ENCODE data around the gene ZMYM3. TPM values are rescaled to one million over a fixed set of nuclear protein-coding genes. Genes with fewer than 3 reads are reported as not detected.

ZMYM3 gene
- polyA plus RNA-seq, 3 donors, result 4.6 to 6.4 (median 6.3) TPM

DNA sequence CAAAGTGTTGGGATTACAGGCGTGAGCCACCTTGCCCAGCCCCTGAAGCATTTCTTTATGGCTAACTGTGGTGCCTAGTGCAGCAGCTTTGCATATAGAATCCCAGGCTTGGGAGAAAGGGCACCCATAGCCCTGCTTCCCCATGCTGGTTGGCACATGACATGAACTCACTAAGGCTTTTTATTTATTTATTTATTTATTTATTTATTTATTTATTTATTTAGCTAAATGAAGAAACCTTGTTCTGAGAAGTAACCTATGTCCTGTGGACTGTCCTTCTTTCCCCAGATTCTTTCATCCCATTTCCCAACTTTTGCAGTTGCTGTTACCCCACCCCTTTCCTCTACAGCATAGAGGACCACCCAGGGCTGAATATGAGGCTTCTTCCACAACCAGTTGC, 32.8 kb downstream of the ZMYM3 start:
- WGBS, 3 donors, result 94 to 100% (median 100%) methylated on average over 1 of the region's 1 CpG

DNA sequence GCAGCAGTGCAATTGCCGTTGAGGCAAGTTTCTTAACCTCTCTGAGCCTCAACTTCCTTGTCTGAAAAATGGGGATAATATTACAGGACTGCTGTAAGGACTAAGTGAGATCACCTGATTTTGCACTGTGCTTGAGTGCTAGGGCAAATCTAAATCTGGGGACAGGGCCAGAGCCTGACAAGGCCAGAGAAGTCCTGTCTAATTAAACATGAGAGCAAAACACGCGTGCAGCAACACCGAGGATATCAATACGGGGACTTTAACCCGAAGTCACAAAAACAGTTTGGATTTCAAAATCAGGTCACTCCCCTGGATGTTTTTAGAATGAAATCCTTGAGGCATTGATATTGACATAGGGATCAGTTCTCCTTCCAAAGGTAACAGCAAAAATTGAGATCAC, 36.6 kb downstream of the ZMYM3 start:
- H3K27ac ChIP-seq (ENCODE audit: low read depth, low read length), result no peak overlapping the region
- WGBS, 3 donors, result 16 to 90% (median 80%) methylated on average over 6 of the region's 6 CpGs

More for the DNA sequence above, 32.8 kb downstream of the ZMYM3 start:
- H3K27ac ChIP-seq (ENCODE audit: low read depth, low read length), result no peak overlapping the region

DNA sequence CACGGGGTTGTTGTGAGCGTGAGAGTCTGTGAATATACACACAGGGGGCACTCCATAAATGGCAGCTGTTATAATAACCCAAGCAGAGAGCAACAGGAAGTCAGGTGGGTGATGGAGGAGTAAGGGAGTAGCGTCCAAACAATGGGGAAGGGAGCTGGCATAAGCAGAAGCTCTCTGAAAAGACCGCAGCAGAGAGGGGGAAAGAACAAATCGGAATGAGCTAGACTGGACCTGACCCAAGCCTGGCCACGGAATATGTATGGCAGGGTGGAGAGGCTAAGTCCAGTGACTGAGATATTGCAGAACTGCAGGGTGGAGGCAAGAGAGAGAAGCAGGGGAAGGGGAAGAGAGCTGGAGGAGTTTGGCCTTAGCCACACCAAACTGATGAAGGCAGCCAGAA, 37.5 kb downstream of the ZMYM3 start:
- H3K27ac ChIP-seq (ENCODE audit: low read depth, low read length), result no peak overlapping the region
- 16 to 41% (median 36%) methylated on average over 5 to 6 of the region's 6 CpGs for WGBS, 3 donors

DNA sequence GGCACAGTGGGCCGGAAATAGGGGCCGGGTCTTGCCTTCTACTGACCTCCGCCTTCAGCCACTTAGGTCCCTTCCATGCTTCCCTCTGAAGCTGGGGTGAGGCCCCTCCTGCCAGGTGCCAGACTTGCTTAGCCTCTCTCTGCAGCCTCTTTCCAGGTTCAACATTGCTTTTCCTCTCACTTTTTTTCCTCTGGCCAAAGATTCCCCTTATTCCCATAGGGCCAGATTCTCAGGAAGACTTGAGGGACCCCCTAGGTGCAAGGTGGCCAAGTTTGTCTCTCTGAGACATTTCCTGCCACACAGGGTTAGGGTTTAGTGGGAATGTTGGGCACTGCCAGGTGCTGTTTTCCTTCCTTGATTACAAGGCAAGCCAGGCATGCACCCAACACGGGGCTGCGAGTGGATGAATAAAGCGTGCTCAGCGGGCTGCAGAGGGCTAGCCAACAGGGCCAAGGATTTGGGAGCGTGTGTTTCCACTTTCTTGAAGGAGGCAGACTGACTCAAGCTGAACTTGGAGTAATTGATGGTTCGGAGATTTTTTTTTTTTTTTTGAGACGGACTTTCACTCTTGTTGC, 38.5 kb downstream of the ZMYM3 start:
- no peak overlapping the region for H3K27ac ChIP-seq (ENCODE audit: low read depth, low read length)
- WGBS, 3 donors, result 27 to 83% (median 83%) methylated on average over 6 to 10 of the region's 10 CpGs

DNA sequence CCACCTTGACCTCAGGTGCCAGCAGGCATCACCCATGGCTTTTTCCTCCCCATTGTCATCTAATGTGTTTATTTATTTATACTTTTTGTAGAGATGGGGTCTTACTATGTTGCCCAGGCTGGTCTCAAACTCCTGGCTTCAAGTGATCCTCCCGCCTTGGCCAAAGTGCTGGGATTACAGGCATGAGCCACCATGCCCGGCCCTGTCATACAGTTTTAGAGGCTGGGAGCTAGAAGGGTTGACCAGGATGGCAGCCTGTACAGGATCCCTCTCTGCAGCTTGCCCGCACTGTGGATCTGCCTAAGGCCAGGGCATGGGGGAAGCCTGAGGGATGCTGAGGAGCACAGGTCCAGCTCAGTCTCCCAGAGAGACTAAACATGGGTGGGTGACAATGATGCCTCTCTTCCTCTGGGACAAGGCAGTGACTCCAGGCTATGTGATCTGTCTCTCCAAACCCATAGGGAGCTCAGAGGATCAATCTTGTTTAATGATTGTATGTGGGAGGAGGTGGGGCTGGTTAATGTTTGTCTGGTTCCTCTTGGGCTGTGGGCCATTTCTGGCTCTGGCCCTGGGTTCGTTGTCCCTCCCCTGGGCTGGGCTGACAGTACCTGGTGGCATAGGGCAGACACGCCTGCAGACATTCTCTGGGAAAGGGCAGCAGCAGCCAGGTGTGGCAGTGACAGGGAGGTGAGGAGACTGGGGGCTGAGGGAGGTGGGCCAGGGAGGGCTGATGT, 39.2 kb downstream of the ZMYM3 start:
- no peak overlapping the region for H3K27ac ChIP-seq (ENCODE audit: low read depth, low read length)
- WGBS, 3 donors, result 22 to 84% (median 75%) methylated on average over 4 to 5 of the region's 5 CpGs

DNA sequence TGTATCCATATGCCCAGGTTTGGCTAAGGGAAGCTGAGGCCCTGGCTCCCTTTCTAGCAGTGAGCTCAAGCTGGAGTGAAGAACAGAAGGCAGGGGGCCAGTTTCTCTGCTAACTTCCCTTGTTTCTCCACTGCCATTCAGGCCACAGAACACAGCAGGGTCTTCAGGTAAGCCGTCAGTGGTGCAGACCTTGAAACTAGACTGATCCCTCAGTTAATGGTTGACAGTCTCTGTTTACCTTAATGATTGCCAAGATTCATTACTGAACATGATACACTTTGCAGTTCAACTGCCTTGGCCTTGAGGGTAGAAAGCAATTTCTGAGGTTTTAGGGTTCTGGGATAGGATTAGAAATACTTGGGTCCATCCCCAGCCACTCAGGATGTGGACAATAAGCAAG, 39.8 kb downstream of the ZMYM3 start:
- no peak overlapping the region for H3K27ac ChIP-seq (ENCODE audit: low read depth, low read length)
- WGBS, 3 donors, result 33 to 89% (median 85%) methylated on average over 1 of the region's 1 CpG

DNA sequence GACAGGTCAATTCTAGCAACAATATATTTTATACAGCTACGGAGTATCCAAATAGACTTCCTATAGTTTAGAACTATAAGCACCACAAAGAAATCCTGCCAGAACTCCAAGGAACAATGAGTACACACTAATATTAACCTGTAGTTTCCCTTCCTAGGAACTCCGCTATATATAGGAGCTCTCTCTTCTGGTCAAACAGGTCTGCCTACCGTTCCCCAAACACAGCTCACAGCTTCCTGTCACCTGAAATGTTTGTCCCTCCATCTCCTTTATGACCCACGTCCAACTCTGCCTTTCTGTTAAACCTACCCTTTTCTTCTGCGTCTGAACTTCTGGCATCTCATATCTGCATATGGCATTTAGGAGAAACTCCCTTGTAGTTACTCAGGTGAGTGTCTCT, 41.4 kb downstream of the ZMYM3 start:
- no peak overlapping the region for H3K27ac ChIP-seq (ENCODE audit: low read depth, low read length)
- 22 to 69% (median 59%) methylated on average over 5 of the region's 5 CpGs for WGBS, 3 donors

DNA sequence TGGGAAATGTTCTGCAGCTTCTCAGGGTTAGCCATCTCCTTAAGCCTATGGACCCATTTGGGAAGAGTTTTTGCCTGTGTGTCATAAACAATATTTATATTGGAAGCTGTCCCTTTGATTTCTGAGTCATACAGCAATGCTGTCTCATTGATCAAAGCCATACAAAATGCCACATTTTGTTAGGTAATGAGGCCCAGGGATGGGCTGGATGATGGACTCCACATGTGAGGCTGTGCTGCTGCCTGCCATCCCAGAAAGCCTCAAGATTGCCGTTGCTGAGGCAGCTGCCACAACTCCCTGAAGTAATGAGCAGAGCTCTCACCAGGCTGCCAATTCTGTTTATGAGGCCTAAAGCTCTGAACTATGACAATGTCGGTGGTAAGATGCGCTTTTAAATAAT, 43.1 kb downstream of the ZMYM3 start:
- no peak overlapping the region for H3K27ac ChIP-seq (ENCODE audit: low read depth, low read length)
- WGBS, 3 donors, result 79 to 84% (median 83%) methylated on average over 3 of the region's 3 CpGs

DNA sequence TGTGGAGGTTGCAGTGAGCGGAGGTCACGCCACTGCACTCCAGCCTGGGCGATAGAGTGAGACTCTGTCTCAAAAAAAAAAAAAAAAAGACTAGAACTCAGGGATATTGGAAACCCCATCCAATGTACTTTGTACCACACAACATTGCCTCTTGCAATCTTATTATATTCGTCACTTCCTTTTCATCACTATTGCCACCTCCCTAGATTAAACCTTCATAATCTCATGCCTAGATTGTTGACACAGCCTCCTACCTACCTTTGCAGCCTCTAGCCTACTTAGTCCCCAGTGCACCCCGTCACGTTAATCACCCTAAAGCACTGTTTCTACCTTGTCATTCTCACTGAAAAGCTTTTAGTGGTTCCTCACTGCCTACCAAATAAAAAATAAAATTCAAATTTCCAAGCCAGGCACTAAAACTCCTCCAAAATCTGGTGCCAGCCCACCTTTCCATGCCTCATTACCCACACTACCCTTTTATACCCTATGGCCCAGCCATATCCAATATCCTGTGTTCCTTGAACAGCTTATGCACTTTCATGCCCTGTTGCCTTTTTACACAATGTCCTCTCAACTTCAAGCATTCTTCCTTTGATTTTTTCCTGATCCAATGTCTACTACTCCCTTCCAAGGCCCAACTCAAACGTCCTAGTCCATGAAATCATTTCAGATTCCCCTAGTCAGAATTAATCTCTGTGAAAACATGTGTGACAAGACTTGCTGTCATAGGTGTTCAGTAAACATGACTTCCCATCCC, 54.5 kb downstream of the ZMYM3 start:
- no peak overlapping the region for H3K27ac ChIP-seq (ENCODE audit: low read depth, low read length)
- 78 to 91% (median 79%) methylated on average over 7 of the region's 7 CpGs for WGBS, 3 donors

DNA sequence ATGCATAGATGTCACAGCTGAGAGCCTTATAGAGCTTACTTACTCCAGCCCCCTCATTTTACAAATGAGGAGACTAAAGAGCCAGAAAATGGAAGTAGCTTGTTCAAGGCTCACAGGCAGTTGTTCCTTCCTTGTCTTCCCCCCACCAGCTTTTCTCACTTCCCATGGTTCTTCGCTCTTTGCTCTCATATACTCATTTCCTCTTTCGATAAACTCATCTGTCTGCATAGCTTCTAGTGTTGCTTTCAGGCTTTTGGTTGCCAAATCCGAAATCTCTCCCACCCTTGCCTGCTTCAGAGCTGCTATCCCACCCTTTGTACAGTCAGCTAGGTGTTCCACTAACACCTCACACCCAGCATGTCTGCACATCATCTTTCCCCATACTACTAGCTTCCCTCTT, 55.9 kb downstream of the ZMYM3 start:
- WGBS, 3 donors, result 35 to 86% (median 49%) methylated on average over 3 of the region's 3 CpGs
- no peak overlapping the region for H3K27ac ChIP-seq (ENCODE audit: low read depth, low read length)

DNA sequence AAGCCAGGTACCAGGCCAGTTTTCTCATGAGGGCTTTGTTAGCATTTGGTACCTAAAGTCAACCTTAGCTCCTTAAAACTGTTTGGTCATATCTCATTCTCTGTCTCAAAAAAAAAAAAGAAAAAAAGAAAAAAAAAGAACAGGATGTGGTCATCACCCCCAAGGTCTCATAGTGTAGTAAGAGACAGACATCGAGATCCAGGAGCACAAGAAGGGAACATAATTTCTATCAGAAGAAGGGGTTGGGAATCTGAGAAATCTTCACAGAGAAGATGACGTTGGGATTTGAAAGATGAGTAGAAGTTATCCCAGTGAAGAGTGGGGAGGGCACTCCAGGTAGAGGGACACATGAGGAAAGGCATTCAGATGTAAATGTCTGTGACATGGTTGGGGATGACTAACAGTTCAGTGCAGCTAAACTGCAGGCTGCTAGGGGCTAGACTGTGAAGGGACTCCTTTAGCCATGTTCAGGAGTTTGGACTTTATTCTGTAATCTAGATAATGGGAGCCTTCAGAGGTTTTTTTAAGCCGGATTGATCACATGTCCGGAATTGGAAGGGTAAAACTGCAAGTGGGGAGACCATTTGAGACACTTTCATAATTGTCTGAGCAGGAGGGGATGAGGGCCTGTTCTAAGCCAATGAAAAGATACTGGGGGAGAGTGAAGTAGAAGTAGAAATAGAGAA, 57.8 kb downstream of the ZMYM3 start:
- no peak overlapping the region for H3K27ac ChIP-seq (ENCODE audit: low read depth, low read length)
- 52 to 54% (median 54%) methylated on average over 4 of the region's 4 CpGs for WGBS, 3 donors

DNA sequence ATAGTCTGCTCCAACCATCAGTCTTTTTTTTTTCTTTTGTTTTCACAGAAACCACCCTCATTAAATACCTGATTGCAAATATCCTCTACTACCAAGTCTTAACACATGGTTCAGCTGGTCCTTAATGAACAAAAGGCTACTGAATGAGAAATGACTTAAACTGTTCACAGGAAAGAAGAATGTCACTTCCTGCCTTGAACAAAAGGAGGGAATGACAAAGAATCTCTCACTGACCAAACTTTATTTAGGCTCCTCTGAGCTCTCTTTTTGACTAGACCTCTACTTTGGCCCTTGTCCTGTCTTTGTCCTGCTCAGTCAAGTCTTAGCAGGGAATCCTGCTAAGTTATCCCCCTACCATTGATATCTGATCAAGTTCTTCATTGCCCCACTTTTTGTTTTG, 62.7 kb downstream of the ZMYM3 start:
- H3K27ac ChIP-seq (ENCODE audit: low read depth, low read length), result no peak overlapping the region

Other genes starting within 250 kb of the ZMYM3 start
- 10 to 100 TPM; 15.1 to 53.5 (median 23.3) TPM for gene SNX12, start 185.8 kb downstream of the ZMYM3 start, polyA plus RNA-seq
- 10 to 100 TPM in 2 of 3 donors, 1 to 10 TPM in 1; 9.1 to 26.1 (median 11.4) TPM for gene FOXO4, start 158.3 kb downstream of the ZMYM3 start, polyA plus RNA-seq
- under 1 TPM in 1 of 3 donors, not detected in 2; 0.19 TPM for gene CXorf65, start 147.4 kb downstream of the ZMYM3 start, polyA plus RNA-seq
- gene IL2RG, start 142.6 kb downstream of the ZMYM3 start, polyA plus RNA-seq, result 10 to 100 TPM in 2 of 3 donors, 1 to 10 TPM in 1; 2.9 to 15.4 (median 10.8) TPM
- gene MED12, start 135.5 kb downstream of the ZMYM3 start, polyA plus RNA-seq, result 10 to 100 TPM in 2 of 3 donors, 1 to 10 TPM in 1; 8.7 to 13.4 (median 12.9) TPM
- gene NLGN3, start 109.3 kb downstream of the ZMYM3 start, polyA plus RNA-seq, result under 1 TPM; 0.15 to 0.67 (median 0.49) TPM
- gene GJB1, start 30.9 kb downstream of the ZMYM3 start, polyA plus RNA-seq, result 100 to 1,000 TPM in 1 of 3 donors, 1 to 10 TPM in 2; 1.0 to 102 (median 1.8) TPM
- 100 to 1,000 TPM; 121 to 143 (median 133) TPM for gene NONO, start 29.5 kb upstream of the ZMYM3 start, polyA plus RNA-seq
- gene ITGB1BP2, start 47.6 kb upstream of the ZMYM3 start, polyA plus RNA-seq, result 1 to 10 TPM in 1 of 3 donors, under 1 TPM in 2; 0.32 to 1.5 (median 0.58) TPM
- 10 to 100 TPM; 10.4 to 20.8 (median 15.9) TPM for gene TAF1, start 112.2 kb upstream of the ZMYM3 start, polyA plus RNA-seq